Fibroblast of lung (primary cell): ENCODE data around the gene LRRC49. TPM values are rescaled to one million over a fixed set of nuclear protein-coding genes. Genes with fewer than 3 reads are reported as not detected.

Experiments used
- DNase-seq, 2 donors: peaks; one replicate each; pipeline versions ENCODE4 v3.0.0 to v3.0.0-alpha.2; 2010; ENCODE audit warnings: low read depth in 2 of 2
- H2AFZ ChIP-seq: 2 replicates; pipeline ENCODE4 v1.5.1; 2012; ENCODE audit warnings: low read length, control low read depth, inconsistent platforms
- H3K27ac ChIP-seq: 2 replicates; pipeline ENCODE4 v1.5.1; 2011; ENCODE audit warnings: low read length, control low read depth; ENCODE audit not compliant: insufficient read depth
- H3K27me3 ChIP-seq: 2 replicates; pipeline ENCODE4 v1.5.1; 2011; ENCODE audit warnings: mild to moderate bottlenecking, low read length; ENCODE audit not compliant: control insufficient read depth, insufficient read depth
- H3K36me3 ChIP-seq: 2 replicates; pipeline ENCODE4 v1.5.1; 2011; ENCODE audit warnings: low read length; ENCODE audit not compliant: control insufficient read depth, insufficient read depth
- H3K4me1 ChIP-seq: 2 replicates; pipeline ENCODE4 v1.5.1; 2011; ENCODE audit warnings: low read length; ENCODE audit not compliant: control insufficient read depth, insufficient read depth; ENCODE audit errors: extremely low read depth
- H3K4me2 ChIP-seq: 2 replicates; pipeline ENCODE4 v1.5.1; 2011; ENCODE audit warnings: low read length, control low read depth; ENCODE audit not compliant: insufficient read depth; ENCODE audit errors: extremely low read depth
- H3K4me3 ChIP-seq, 4 experiments: fragments of 200-600 bp in 1 of 4; sonication (generic) in 1 of 4; replicated peaks in 1 of 4; 2 replicates each; pipeline ENCODE4 v1.5.1; 2011 to 2016; ENCODE audit warnings: low read length in 4 of 4, low read depth in 3 of 4, mild to moderate bottlenecking in 3 of 4, control low read depth in 2 of 4, inconsistent platforms in 1 of 4, mixed read lengths in 1 of 4; ENCODE audit not compliant: insufficient read depth in 1 of 4; ENCODE audit errors: control extremely low read depth in 1 of 4
- H3K79me2 ChIP-seq: 2 replicates; pipeline ENCODE4 v1.5.1; 2012; ENCODE audit warnings: mild to moderate bottlenecking, low read length, inconsistent platforms; ENCODE audit not compliant: control insufficient read depth, insufficient read depth
- H3K9ac ChIP-seq: 2 replicates; pipeline ENCODE4 v1.5.1; 2011; ENCODE audit warnings: mild to moderate bottlenecking, low read length, control low read depth; ENCODE audit not compliant: insufficient read depth
- H3K9me3 ChIP-seq: 2 replicates; pipeline ENCODE4 v1.5.1; 2012; ENCODE audit warnings: low read depth, low read length; ENCODE audit not compliant: control insufficient read depth, insufficient read depth
- H4K20me1 ChIP-seq: 2 replicates; pipeline ENCODE4 v1.5.1; 2011; ENCODE audit warnings: low read length; ENCODE audit not compliant: control insufficient read depth, insufficient read depth; ENCODE audit errors: extremely low read depth
- EZH2 ChIP-seq: IDR thresholded peaks from 2 replicates; pipeline ENCODE4 v1.5.1; 2012; ENCODE audit warnings: low read length, control low read depth, mild to moderate bottlenecking; ENCODE audit errors: missing control alignments
- polyA plus RNA-seq, 2 donors: library from polyadenylated mRNA; depleted of rRNA in 1 of 2; stranded (reverse) in 1 of 2; unstranded in 1 of 2; fragments of >200 nt; gene quantifications; 2 replicates each; pipeline ENCODE4 v1.2.1, GENCODE V29; 2011 to 2012; ENCODE audit warnings: missing spikeins in 1 of 2
- total RNA-seq: library from RNA; depleted of rRNA; stranded (reverse); fragments of >200 nt; gene quantifications from 2 replicates; pipeline ENCODE4 v1.2.1, GENCODE V29; 2014
- TF ChIP-seq, protein P1 (sequence below), 2 donors: IDR thresholded peaks in 1 of 2; conservative IDR thresholded peaks in 1 of 2; 1 replicate in 1 of 2; 2 replicates in 1 of 2; pipeline ENCODE4 v1.5.1; 2011 to 2012; ENCODE audit warnings: low read length in 2 of 2, control low read depth in 1 of 2, inconsistent platforms in 1 of 2, low read depth in 1 of 2, mild to moderate bottlenecking in 1 of 2

Gene LRRC49
- total and polyA plus RNA-seq, 2 donors (not counting 1 experiment from before 2014, with no cell fraction given): 10.0 to 31.5 TPM

DNA sequence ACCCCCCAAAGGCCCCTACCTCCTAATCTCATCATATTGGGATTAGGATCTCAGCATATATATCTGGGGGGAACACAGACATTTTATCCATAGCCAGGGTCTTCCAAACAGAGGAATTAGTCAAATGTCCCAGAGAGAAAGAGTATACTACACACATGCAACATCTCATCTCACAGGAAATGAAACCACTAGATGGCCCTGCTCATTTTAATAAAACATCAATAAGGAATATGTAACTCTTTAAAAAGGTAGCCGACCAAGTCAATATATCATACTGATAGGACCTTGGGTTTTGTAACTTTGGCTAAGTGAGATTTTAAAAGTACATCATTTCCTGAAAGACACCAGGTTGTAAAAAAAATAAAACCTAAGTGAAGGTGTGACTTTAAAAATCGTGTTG lies 177.1 kb downstream of the LRRC49 start:
- no peak overlapping the region for H3K4me3 ChIP-seq
- H3K9me3 ChIP-seq: no peaks in the 10 kb centered on the region
- H2AFZ ChIP-seq: no peak overlapping the region
- H3K36me3 ChIP-seq: no peaks in the 10 kb centered on the region
- H3K27me3 ChIP-seq: no peaks in the 10 kb centered on the region
- H3K79me2 ChIP-seq: no peaks in the 10 kb centered on the region
- no peak overlapping the region for H3K9ac ChIP-seq
- no peak for TF ChIP-seq EZH2
- TF ChIP-seq, protein P1, sequence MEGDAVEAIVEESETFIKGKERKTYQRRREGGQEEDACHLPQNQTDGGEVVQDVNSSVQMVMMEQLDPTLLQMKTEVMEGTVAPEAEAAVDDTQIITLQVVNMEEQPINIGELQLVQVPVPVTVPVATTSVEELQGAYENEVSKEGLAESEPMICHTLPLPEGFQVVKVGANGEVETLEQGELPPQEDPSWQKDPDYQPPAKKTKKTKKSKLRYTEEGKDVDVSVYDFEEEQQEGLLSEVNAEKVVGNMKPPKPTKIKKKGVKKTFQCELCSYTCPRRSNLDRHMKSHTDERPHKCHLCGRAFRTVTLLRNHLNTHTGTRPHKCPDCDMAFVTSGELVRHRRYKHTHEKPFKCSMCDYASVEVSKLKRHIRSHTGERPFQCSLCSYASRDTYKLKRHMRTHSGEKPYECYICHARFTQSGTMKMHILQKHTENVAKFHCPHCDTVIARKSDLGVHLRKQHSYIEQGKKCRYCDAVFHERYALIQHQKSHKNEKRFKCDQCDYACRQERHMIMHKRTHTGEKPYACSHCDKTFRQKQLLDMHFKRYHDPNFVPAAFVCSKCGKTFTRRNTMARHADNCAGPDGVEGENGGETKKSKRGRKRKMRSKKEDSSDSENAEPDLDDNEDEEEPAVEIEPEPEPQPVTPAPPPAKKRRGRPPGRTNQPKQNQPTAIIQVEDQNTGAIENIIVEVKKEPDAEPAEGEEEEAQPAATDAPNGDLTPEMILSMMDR (conservative IDR thresholded peaks at IDR 0.05 in 1 of 2, IDR thresholded peaks at IDR 0.05 in 1 of 2; ENCODE audit: low read depth in 1 of 2, low read length in 2 of 2): no peak
- no peaks in the 10 kb centered on the region for H4K20me1 ChIP-seq
- peaks cover 6% of the 10 kb centered on the region for H3K4me1 ChIP-seq
- no peak for DNase-seq
- H3K4me2 ChIP-seq: no peak overlapping the region
- no peak overlapping the region for H3K27ac ChIP-seq

DNA sequence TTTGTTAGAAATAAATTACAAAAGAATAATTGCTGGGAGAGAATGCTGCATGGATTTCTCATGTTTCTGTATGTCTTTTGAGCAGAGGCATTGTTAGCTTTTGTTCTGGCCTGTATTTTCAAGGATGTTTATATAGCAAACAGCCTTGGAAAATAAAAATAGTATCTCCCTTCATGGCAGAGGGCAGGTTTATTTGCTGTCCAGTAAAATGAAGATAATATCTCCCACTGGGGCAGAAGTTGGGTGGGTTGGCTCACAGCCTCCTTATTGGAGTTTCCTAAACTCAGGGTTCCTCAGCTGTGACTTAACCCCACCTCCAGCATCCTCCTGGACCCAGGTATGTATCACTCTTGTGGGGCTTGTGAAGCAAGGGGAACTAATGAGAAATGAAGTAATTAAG lies 178.9 kb downstream of the LRRC49 start:
- Histone ChIP-seq H4K20me1 (no peaks in the 10 kb centered on the region), H3K27me3 (no peaks in the 10 kb centered on the region), H3K4me1 (peaks cover 6% of the 10 kb centered on the region), H3K36me3 (no peaks in the 10 kb centered on the region), H3K9me3 (no peaks in the 10 kb centered on the region), H3K79me2 (no peaks in the 10 kb centered on the region), H3K4me2 (no peak overlapping the region), H3K27ac (no peak overlapping the region), H3K4me3 (no peak overlapping the region), H3K9ac (no peak overlapping the region), H2AFZ (no peak overlapping the region)
- no peak for TF ChIP-seq EZH2
- TF ChIP-seq, protein P1 (conservative IDR thresholded peaks at IDR 0.05 in 1 of 2, IDR thresholded peaks at IDR 0.05 in 1 of 2; ENCODE audit: low read depth in 1 of 2, low read length in 2 of 2): no peak
- DNase-seq: no peak

DNA sequence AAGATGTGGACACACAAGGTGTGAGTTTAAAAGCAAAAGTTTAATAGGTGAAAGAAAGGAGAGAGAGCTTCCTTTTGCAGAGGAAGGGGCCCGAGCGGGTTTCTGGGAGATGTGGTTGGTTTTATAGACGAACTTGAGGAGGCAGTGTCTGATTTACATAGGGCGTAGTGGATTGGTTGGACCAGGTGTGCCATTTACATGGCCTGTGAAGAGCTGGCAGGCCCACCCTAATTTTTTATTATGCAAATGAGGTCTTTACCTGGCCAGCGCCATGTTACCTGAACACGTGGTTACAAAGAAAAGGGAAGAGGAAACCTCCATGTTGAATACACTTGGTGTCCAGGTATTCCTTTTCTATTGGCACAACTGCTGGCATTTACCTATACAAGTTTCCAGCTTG lies 179.8 kb downstream of the LRRC49 start:
- Histone ChIP-seq H3K79me2 (no peaks in the 10 kb centered on the region), H3K9ac (no peak overlapping the region), H2AFZ (no peak overlapping the region), H3K9me3 (no peaks in the 10 kb centered on the region), H3K36me3 (no peaks in the 10 kb centered on the region), H3K4me1 (peaks cover 6% of the 10 kb centered on the region), H3K4me3 (no peak overlapping the region), H4K20me1 (no peaks in the 10 kb centered on the region), H3K27ac (no peak overlapping the region), H3K4me2 (no peak overlapping the region), H3K27me3 (no peaks in the 10 kb centered on the region)
- TF ChIP-seq, protein P1 (conservative IDR thresholded peaks at IDR 0.05 in 1 of 2, IDR thresholded peaks at IDR 0.05 in 1 of 2; ENCODE audit: low read depth in 1 of 2, low read length in 2 of 2): no peak
- TF ChIP-seq EZH2: no peak
- DNase-seq: no peak
